SK-N-DZ (cell line): ENCODE results near the gene TAL1.

Experiments
- DNase-seq: peaks from one replicate; pipeline ENCODE4 v3.0.0-alpha.2; 2015; ENCODE audit warnings: low spot score

The TAL1 gene

DNA sequence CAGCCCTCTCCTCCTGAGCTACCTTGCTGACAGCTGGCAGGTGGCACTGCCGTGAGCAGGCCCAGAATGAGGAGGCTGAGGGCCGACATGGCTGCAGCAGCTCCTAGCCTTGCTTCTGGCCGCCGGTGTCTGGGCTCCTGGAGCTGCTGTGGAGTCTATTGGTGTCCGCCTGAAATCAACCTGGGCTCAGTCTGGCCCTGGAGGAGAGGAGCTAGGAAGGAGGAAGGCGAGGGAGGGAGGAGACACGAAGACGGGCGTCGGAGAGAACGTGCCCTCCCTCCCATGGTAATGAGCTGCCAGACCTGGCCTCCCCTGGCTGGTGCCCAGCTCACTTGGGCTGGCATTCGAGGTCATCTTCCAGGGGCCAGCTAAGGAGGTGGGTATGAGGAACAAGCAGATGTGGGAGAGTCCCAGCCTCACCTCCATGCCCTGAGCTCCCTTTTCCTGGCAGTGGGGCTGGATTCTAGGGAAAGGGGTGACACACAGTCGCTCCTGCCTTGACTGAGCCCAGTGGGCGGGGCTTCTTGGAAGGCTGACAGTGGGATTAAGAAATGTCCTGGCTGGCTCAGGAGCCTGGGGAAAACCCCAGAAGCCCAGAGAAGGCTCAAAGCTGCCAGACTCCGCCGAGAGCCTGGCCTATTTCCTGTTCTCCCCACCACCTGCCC, 42.0 kb downstream of the TAL1 start, which contains the start of gene PDZK1IP1:
PDZK1IP1 (minus strand) TSS at position 193 of the 665 bp plus-strand sequence; CDS start at position 89, 104 bp downstream.
- DNase-seq = no peak

DNA sequence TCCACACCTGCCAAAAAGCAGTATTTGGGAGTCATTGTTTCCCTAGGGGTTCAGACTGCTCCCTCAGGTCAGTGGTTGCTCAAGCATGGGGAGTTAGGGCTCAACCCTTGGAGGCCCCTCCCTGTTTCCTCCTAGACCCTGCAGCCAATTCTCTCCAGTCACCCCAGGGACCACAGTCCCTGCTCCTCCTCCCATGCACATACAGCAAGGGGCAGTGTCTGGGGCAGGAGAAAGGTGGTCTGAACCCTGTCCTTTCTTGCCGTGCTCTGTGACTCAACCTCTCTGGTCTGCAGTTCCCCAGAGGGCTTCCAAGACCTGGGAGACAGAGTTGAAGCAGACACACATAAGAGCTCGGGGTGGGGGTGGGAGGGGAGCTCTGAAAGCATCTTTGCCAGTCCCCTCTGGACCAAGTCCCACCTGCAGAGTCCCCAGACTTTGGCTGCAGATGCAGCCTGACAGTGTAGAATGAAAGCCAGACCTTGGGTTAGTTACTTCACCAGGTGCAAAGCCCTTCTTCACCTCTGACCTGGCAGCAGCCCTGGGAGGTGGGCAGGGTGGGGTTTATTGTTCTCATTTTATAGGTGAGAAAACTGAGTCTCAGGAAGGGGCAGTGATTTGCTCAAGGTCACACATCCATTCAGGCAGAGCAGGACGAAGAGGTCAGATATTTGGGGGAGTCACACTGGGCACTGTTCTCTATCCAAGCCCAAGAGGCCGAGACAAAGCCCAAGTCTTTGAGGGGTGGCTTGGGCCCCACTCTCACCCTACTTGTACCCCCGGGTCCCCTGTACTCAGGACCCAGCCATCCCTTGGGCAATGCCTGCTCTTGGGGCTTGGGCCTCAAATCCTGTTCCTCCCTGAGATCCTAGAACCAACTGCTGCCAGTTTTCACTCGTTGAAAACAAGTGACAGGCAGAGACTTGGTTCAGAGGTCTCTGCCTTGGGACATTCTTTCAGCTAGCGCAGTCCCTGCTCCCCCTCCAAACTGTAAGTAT, 42.9 kb downstream of the TAL1 start:
- no peak for DNase-seq

DNA sequence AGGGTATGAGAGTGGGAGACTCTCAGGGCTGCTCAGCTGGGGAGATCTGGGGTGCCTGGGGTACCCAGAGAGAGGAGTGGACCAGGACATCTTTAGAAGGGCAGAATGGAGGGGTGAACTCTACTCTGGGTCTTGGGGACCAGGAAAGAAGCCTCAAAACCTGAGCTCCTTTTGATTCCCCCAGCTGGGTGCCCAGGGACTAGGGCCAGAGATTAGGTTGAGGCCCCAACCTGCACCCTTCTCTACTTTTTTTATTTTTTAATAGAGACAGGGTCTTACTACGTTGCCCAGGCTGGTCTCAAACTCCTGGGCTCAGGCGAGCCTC, 44.1 kb downstream of the TAL1 start:
- no peak for DNase-seq

DNA sequence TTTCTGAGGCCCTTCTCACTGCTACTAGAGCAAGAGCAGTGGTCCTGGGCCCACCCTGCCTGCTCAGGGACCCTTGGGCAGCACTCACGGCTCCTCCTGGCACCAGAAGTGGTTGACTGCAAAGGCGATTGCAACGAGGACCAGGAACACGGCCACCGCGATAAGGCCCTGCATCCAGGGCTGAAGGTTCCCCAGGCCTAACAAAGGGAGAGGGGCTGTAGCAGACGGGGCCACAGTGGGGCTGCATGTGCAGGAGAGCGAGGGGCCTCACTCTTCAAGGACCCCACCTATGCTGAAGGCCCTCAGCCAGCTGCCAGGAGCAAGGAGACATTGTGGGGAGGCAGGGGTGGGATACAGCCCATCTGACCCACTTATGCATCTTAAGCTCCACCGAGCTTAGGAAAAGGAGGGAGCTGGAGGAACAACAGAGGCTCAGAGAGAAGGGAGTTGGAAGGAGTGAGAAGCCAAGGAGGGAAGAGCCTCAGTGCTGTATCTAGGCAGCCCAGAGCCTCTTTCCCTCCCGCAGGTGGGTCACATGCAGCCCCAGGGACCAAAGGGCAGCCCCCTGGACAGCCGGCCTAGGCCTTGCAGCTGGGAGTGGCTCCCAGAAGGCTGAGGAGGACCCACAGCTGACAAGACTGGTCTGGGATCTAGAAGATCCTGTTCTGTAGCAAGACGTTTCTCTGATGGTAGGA, 44.6 kb downstream of the TAL1 start:
- no peak for DNase-seq

DNA sequence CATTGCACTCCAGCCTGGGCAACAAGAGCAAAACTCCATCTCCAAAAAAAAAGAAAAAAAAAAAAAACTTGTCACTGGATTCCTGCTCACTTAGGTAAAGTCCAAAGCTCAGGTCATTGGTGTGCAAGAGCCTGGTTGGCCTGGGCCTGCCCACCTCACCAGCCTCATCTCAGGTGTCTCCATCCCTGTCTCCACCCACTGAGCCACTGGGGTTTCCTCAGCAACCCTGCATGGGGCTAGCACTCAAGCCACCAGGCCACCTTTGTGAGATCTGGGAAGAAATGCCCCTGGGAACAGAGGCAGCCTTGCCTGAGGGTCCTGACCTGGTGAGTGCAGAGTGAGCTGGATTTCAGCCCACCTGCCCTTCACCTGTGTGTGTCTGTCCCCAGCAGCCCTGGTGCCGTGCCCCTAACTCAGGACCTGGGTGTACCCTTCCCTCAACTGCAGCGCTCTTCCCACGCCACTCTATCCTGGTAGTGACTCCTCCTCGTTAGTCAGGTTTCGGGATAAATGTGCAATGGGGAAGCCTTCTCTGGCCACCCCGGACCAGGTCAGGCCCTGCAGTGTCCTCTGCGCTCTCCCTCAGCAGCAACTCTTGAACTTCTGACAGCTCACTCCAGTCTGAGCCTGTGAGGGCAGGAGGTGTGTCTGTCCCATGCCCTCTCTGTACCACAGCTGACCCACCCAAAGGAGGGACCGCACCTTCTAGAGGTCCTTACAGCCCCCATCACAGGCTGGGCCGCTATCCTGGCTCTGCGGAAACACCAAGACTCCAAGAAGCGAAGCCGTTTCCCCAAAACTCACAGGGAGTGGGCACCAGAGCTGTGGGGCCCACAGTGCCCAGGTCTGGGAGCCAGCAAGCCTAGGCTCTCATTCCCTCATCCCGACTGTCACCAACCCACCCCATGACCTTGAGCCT, 45.5 kb downstream of the TAL1 start:
- no peak for DNase-seq

DNA sequence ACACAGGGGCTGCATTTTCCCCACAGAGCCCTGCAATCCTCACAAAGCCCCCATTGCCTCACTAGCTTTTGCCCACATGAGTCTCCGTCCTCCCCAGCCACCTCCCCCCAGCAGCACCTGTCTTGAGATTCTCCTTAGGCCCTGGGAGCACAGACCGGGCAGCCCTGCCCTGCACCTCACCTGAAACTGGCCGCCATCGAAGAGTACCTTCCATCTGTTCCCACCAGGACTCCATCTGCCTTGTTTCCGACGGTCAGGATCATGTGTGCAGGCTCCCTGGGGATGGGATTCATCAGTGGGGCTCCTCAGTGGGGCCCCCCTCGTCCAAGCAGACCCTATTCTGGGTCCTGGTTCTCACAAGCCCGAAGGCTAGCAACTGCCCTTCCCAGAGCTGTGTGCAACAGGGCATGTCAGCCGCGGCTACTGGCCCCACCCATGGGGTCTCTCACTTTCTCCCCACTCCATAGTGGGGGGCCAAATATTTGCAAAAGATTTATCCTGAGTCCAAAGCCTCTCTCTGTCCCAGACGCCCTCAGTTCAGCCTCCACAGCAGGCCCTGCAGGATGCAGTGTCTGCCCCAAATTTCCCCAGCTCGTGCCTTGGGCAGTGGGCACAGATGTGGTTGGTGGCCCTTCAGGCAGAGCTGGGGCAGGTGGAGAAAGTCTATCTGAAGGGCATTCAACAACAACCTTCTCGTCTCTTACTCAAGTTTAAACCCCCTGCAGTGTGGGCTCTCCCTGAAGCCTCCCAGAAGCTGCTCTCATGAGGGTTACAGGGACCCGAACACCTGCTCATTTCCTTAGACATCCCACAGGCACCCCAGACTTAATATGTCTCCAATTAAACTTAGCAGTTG, 47.0 kb downstream of the TAL1 start:
- DNase-seq = no peak

DNA sequence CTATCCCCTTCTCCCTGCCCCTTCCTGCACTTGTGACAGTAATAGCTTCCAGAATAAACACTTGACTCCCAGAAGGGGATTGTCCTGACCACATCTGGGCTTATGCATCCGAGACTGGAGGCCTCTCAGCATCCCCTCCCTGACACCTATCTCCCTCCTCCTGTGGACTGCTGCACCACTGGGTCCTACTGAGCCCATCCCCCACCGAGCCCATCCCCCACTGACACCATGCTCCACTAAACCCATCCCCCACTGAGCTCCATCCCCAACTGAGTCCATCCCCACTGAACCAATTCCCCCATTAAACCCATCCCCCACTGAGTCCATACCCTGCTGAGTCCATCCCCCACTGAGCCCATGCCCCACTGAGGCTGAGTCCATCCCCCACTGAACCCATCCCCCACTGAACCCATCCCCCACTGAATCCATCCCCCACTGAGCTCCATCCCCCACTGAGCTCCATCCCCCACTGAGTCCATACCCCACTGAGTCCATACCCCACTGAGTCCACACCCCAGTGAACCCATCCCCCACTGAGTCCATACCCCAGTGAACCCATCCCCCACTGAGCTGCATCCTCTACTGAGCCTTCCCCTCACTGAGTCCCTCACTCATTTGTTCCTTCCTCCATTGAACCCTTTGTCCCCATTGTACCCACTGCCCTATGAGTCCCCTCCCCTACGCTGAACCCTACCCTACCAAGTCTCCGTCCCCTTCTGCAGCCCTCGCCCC, 47.8 kb downstream of the TAL1 start:
- DNase-seq = no peak

DNA sequence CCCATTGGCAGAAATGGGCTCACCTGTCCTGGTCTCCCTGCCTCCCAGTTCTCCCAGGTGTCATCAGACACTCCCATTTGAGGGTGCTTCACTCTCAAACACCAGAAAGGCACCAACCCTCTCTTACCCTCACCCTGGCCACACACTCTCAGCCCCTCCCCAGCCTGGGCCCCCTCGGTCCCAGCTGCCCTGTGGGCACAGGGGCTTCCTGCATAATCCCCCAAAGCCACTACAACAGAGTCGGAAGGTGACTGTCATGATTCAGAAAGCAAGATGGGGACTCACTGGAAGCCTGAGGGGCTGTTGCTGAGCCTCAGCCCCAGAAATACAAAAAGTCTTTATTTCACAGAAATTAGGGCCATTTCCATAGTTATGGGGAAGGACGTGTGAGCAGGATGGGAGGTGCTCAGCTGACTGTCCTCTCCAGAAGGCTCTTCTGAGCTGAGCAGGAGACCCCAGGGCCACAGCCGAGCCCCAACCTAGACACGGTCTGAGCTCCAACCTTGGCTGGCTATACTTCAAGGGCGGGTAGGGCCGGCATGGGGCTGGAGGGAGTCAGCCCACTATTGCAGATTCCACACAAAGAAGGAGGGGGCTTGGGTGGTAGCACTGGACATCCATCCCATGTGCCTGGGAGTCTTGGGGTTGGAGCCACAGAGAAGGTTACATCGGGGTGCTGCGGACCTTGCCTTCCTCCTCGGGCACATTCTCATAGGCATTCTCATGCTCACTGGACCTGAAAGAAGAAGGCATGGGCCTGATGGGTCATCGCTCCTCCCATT, 48.5 kb downstream of the TAL1 start:
- DNase-seq = no peak

DNA sequence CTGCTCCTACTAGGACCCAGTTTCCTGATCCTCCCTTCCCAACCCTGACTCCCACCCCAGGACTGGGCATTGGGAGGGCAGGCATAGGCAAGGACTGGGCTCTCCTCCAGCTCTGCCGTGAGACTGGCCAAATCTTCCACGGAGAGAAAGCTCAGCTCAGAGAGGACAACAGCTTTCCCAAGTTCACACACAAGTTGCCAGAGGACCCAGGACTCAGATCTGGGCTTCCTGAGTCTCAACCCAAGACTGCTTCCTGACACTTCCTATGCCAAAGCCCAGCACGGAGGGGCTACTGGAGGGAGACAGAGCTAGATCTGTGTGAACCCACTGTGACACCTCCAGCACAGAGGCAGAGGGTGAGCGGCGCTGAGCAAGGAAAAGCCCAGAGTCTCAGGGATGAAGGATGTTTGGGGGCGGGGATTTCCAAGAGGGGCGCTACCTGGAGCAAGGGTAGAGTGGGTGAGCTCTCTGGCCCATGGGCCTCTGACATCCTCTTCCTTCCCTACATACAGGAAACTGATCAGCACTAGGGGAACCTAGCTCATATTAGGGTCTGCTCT, 49.3 kb downstream of the TAL1 start:
- no peak for DNase-seq

DNA sequence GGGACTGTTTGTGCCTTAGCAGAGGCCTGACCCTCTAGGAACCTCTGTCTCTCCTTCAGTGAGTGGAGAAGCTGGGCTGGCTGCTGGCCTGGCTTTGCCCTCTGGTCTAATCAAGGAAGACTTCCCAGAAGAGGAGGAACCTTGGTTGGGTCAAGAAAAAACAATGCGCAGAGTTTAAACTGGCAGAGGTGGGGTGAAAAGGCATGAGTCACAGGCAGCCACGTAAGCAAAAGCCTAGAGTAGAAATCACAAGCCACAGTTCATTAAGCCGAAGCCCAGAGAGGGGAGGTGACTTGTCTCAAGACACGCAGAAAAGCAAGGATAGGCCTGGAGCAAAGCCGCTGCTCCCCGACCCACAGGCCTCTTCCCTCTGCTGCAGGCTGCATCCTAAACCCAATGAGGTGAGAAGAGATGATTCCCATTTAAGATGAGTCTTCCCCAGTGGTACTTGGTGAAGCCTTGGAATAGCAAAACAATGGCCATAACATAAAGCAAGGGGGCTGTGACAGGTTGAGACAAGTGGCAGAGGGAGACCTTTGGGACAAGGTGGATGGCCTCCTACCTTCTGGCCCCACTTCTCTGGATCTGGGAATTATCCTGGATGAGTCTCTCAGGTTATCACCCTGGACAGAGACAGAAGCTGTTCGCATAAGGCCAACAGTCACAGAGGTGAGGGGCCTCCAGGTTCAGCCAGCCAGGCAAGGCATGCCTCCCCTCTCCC, 49.9 kb downstream of the TAL1 start:
- no peak for DNase-seq

DNA sequence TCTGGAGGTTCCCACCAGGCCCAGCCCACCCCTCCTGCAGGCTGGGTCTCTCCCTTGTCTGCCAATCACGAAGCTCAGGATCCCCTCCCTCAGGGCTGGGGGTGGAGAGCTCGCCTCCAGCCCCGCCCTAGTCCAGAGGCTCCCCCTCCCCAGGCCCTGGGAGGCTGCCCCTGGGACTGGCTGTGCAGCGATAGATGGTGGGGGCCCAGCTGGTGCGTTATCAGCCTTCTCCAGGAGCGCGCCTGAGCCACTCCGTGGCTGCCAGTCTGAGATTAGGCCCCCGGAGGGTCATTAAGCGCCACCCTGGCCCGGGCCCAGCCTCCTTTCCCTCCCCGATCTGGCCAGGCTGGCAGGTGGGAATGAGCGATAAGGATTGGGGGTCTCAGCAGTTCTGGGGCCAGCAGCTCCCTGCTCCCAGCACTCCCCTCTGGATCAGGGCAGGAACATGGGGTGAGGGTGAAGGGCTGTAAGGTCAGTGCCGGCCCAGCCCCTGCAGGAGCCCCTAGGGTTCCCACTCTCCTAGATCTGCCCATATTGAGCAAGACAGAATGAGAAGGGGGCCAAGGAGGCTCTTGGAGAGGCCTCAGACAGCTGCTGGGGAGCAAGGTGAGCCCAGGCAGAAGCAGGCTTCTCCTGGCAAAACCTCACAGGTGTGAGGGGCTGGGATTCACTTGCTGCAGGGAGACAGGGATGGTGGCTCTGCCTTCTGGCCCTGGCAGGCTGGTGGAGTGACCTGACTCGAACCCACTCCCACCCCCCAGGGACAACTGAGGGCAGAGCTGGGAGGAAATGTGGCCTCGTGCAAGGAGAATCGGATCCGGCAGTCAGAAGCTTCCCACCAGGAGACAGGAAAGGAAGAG, 50.7 kb downstream of the TAL1 start:
- DNase-seq = no peak

DNA sequence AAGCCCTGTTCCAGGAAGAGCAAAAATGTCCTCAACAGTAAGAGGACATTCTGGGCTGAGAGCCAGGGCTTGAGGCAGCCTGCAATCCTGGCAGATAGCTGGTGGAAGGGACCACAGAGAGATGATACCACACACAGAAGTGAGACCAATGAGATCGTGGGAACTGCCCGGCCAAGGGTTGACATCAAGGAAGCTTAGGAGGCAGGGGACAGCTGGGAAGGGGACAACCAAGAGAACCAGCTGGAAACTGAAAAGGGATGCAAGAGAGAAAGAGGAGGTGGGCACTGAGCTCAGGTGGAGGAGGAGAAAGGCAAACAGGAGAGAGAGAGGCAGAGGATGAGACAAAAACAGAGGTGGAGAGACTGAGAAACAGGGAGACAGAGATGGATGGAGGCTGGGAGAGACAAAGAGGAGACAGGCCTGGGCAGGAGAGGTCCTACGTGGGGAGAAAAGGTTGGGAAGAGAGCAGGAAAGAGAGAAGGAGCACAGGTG, 51.4 kb downstream of the TAL1 start:
- DNase-seq = no peak

DNA sequence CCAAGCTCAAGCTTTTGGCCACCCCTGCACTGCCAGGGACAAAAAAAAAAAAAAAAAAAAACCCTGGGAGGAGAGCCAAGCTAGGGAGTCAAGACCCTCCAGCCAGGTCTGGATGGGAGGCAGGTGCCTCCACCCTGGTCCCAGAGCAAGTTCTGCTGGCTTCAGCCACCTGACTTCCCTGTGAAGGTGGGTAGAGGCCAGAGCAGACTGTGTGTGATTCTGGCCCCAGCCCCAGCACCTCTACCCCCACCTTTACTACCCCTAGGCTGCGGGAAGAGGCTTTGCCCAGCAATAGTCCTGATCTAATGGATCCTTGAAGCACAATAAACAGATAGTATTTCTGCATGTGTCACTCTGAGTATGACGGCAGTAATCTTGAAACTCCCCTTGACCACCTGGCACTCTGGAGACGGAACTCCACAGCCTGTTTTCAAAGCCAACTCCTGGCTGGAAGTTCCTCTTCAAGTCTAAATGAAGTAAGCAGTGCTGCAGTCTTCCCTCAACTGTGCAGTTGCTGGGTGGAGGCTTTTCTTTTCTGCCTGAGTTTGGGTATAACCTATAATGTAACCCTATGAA, 51.9 kb downstream of the TAL1 start:
- DNase-seq = no peak

DNA sequence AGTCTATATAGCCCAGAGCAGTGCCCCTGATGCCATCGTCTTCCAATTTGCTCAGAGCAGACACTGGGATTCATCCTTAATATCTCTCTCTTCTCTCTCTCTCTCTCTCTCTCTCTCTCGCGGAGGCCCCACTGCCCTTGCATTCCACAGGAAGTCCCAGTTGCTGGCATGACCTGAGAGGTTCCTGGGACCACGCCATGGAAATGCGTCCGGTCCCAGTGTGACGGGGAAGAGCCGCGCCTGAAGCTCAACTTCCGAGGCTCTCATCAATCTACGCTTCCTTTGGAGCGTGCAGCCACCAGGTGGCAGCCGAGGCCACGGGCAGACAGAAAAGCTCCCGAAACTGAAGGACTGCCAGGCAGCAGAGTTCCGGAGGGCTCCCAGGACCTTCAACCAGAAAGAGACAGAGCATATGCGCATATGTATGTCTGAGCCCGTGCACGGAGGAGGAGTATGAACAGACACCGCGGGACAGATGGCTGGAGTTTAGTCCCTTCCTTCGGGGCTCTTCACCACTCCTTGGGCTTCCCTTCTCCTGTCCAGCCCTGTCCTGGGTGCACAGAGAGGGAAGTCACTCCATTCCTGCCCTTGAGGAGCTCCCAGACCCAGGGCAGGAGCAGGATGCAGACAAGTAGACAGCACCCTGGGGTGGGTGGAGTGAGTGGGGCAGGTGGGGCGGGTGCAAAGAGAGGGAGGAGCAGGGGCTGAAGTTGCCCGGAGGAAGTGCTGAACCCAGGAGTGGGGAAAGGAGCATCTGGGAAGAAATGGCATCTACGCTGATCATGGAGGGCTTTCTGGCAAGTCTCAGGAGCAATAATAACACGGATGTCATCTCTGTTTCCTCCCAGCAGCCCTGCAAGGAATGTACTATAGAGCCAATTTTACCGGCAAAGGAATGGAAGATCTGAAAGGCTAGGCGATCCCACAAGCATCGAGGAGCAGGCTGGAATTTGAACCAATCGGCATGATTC, 52.7 kb downstream of the TAL1 start:
- peak; percentile 76 for DNase-seq

DNA sequence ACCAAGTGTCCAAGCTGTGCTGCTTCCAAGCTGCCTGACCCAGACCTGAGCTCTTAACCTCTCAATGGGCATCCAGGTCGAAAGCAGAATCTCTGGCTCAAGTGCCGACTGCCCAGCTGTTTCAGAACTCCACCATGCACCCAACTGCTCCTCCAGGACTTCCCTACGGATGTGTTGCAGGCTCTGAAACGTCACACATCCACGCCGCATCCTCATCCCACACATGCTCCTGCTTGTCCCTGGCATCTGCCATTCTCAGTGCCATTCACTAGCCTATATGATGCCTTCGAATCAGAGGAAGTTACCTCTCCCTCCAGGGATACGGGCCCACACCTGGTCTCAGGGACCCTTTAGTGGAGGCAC, 53.4 kb downstream of the TAL1 start:
- no peak for DNase-seq
